ENCODE results near the gene KLHL14.
"Not testable (repeated sequence)": the region's sequence is repeated elsewhere in the genome, so short reads cannot be mapped to it uniquely, and the experiment has no call there.

The KLHL14 gene

GRCh38 chr18:32772581-32773381 lies at the start of gene KLHL14:
TSS of gene KLHL14 (minus strand) at chr18:32773023. CDS start at chr18:32770591, 2,432 bp downstream.
- no peak for DNase-seq (ENCODE audit: low read depth in 2 of 2)

- no peak for DNase-seq (ENCODE audit: low read depth in 2 of 2)
Measured at GRCh38 chr18:32822197-32822596, 49.4 kb upstream of the KLHL14 start.

- no peak for DNase-seq (ENCODE audit: low read depth in 2 of 2)
Measured at GRCh38 chr18:32815881-32816280, 43.1 kb upstream of the KLHL14 start.

GRCh38 chr18:32812342-32812741 lies 39.5 kb upstream of the KLHL14 start:
- no peak for DNase-seq (ENCODE audit: low read depth in 2 of 2)

- DNase-seq (ENCODE audit: low read depth in 2 of 2), result no peak
Measured at GRCh38 chr18:32810314-32810713, 37.5 kb upstream of the KLHL14 start.

GRCh38 chr18:32805354-32805753 lies 32.5 kb upstream of the KLHL14 start:
- DNase-seq (ENCODE audit: low read depth in 2 of 2), result no peak

- DNase-seq (ENCODE audit: low read depth in 2 of 2), result no peak
Measured at GRCh38 chr18:32804134-32804888, 31.5 kb upstream of the KLHL14 start.

- DNase-seq (ENCODE audit: low read depth in 2 of 2), result no peak
Measured at GRCh38 chr18:32803568-32803967, 30.7 kb upstream of the KLHL14 start.

- DNase-seq (ENCODE audit: low read depth in 2 of 2), result no peak
Measured at GRCh38 chr18:32802591-32803451, 30.0 kb upstream of the KLHL14 start.

GRCh38 chr18:32801228-32801627 lies 28.4 kb upstream of the KLHL14 start:
- no peak for DNase-seq (ENCODE audit: low read depth in 2 of 2)

- no peak for DNase-seq (ENCODE audit: low read depth in 2 of 2)
Measured at GRCh38 chr18:32798209-32798960, 25.6 kb upstream of the KLHL14 start.

GRCh38 chr18:32794667-32795066 lies 21.8 kb upstream of the KLHL14 start:
- DNase-seq (ENCODE audit: low read depth in 2 of 2), result not testable (repeated sequence)

- DNase-seq (ENCODE audit: low read depth in 2 of 2), result no peak
Measured at GRCh38 chr18:32779010-32779409, 6.2 kb upstream of the KLHL14 start.

GRCh38 chr18:32777049-32777448 lies 4.2 kb upstream of the KLHL14 start:
- no peak for DNase-seq (ENCODE audit: low read depth in 2 of 2)

GRCh38 chr18:32776561-32776960 lies 3.7 kb upstream of the KLHL14 start:
- DNase-seq (ENCODE audit: low read depth in 2 of 2), result no peak

- no peak for DNase-seq (ENCODE audit: low read depth in 2 of 2)
Measured at GRCh38 chr18:32775628-32776027, 2.8 kb upstream of the KLHL14 start.

GRCh38 chr18:32773382-32773712 lies 524 bp upstream of the KLHL14 start:
- no peak for DNase-seq (ENCODE audit: low read depth in 2 of 2)

GRCh38 chr18:32771871-32772580 lies 797 bp downstream of the KLHL14 start:
- DNase-seq (ENCODE audit: low read depth in 2 of 2), result no peak

GRCh38 chr18:32771169-32771751 lies 1.6 kb downstream of the KLHL14 start:
- no peak for DNase-seq (ENCODE audit: low read depth in 2 of 2)

- DNase-seq (ENCODE audit: low read depth in 2 of 2), result no peak
Measured at GRCh38 chr18:32770666-32771168, 2.1 kb downstream of the KLHL14 start.
